ENCODE measurements around the gene ELP1.

DNA sequence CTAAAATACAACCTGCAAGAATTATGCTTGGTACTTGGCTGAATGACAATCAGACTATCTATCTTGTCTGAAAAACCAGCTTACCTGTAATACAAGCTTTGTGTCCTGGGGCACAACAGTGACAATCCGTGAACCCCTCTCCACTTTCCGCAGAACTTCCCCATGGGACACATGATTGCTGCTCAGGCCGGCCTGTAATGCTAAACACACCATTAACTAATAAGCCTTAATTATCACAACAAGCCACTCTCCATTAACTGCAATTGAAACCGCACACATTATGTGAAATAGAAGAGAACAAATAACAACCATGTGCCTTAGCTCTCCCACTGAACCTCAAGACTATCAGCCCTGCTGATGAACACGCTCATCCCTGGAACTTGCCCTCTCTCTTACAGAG, 33.7 kb downstream of the ELP1 start:
- TF ChIP-seq, protein P1, sequence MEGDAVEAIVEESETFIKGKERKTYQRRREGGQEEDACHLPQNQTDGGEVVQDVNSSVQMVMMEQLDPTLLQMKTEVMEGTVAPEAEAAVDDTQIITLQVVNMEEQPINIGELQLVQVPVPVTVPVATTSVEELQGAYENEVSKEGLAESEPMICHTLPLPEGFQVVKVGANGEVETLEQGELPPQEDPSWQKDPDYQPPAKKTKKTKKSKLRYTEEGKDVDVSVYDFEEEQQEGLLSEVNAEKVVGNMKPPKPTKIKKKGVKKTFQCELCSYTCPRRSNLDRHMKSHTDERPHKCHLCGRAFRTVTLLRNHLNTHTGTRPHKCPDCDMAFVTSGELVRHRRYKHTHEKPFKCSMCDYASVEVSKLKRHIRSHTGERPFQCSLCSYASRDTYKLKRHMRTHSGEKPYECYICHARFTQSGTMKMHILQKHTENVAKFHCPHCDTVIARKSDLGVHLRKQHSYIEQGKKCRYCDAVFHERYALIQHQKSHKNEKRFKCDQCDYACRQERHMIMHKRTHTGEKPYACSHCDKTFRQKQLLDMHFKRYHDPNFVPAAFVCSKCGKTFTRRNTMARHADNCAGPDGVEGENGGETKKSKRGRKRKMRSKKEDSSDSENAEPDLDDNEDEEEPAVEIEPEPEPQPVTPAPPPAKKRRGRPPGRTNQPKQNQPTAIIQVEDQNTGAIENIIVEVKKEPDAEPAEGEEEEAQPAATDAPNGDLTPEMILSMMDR (conservative IDR thresholded peaks at IDR 0.05; ENCODE audit: low read depth, low read length): no peak
- TF ChIP-seq EZH2 (IDR thresholded peaks at IDR 0.05; ENCODE audit: low read length, unreplicated experiment): no peak
- no peak for TF ChIP-seq EZH2phosphoT487 (IDR thresholded peaks at IDR 0.05; ENCODE audit: borderline replicate concordance, low read length)

Data from PC-3 (cell line).